A673 (cell line): ENCODE data around the gene C12orf50. TPM values are rescaled to one million over a fixed set of nuclear protein-coding genes. Genes with fewer than 3 reads are reported as not detected.
"Not testable (repeated sequence)": the region's sequence is repeated elsewhere in the genome, so short reads cannot be mapped to it uniquely, and the experiment has no call there.

ENCODE experiments used
- BruUV-seq: library from RNA; stranded (reverse); fragments of 400-500 nt; replicated peaks from 2 replicates; lab custom pipeline; 2021; lab: Mats Ljungman, UMichigan
- CTCF ChIA-PET: fragments of 300-600 bp; sonication (Branson Sonifier 250); formaldehyde crosslinking; loops from one replicate; lab custom pipeline; 2022; ENCODE audit warnings: antibody characterized with exemption; lab: Charles Lee
- POLR2A ChIA-PET: fragments of 300-600 bp; sonication (Branson Sonifier 250); formaldehyde crosslinking; loops from one replicate; lab custom pipeline; 2022; ENCODE audit warnings: antibody characterized with exemption; ENCODE audit not compliant: low non-redundant PET; lab: Charles Lee
- DNase-seq: peaks from one replicate; pipeline ENCODE4 v3.0.0-alpha.2; 2015; ENCODE audit warnings: low spot score
- H3K27ac ChIP-seq: fragments of 200-600 bp; sonication (generic); 2 replicates; pipeline ENCODE4 v1.5.1; 2016; ENCODE audit warnings: mixed run types, low read depth, mild to moderate bottlenecking, mixed read lengths, antibody characterized with exemption, low read length; ENCODE audit not compliant: poor library complexity, severe bottlenecking
- H3K27me3 ChIP-seq: fragments of 200-600 bp; sonication (generic); replicated peaks from 2 replicates; pipeline ENCODE4 v1.6.1; 2017; ENCODE audit warnings: mixed run types, low read depth, mild to moderate bottlenecking, mixed read lengths, antibody characterized with exemption, low read length; ENCODE audit not compliant: insufficient read depth, poor library complexity
- H3K36me3 ChIP-seq: fragments of 200-600 bp; sonication (generic); 2 replicates; pipeline ENCODE4 v1.6.1; 2016; ENCODE audit warnings: mixed run types, mild to moderate bottlenecking, mixed read lengths, antibody characterized with exemption, low read length; ENCODE audit not compliant: insufficient read depth, poor library complexity, severe bottlenecking
- H3K4me1 ChIP-seq: fragments of 200-600 bp; sonication (generic); 2 replicates; pipeline ENCODE4 v1.6.1; 2017; ENCODE audit warnings: mixed run types, mild to moderate bottlenecking, mixed read lengths, antibody characterized with exemption, low read length; ENCODE audit not compliant: insufficient read depth, poor library complexity, severe bottlenecking
- H3K4me3 ChIP-seq: fragments of 200-600 bp; sonication (generic); 2 replicates; pipeline ENCODE4 v1.5.1; 2016; ENCODE audit warnings: low read depth, mixed run types, mild to moderate bottlenecking, mixed read lengths, low read length; ENCODE audit not compliant: poor library complexity, severe bottlenecking
- H3K9me3 ChIP-seq: fragments of 200-600 bp; sonication (generic); 2 replicates; pipeline ENCODE4 v1.6.1; 2016; ENCODE audit warnings: mixed run types, low read depth, mild to moderate bottlenecking, mixed read lengths, antibody characterized with exemption, low read length; ENCODE audit not compliant: poor library complexity, severe bottlenecking
- CTCF ChIP-seq: fragments of 300-800, 200-600 bp; sonication (generic); conservative IDR thresholded peaks from 2 replicates; pipeline ENCODE4 v1.5.1; 2017; ENCODE audit warnings: low read depth, mild to moderate bottlenecking, antibody characterized with exemption, low read length, moderate library complexity, mixed read lengths
- EZH2 ChIP-seq: fragments of 200-600 bp; sonication (generic); IDR thresholded peaks from 2 replicates; pipeline ENCODE4 v1.6.1; 2017; ENCODE audit warnings: borderline replicate concordance, low read depth, mild to moderate bottlenecking, mixed read lengths, antibody characterized with exemption, low read length; ENCODE audit not compliant: poor library complexity, severe bottlenecking
- intact Hi-C: fragments of 100-400 bp; cut with micrococcal nuclease; formaldehyde crosslinking; loops from one replicate; pipeline ENCODE4 v1.10.0; 2022; ENCODE audit not compliant: unreplicated experiment
- total RNA-seq: library from RNA; stranded (reverse); gene quantifications from 2 replicates; pipeline ENCODE4 v1.2.3, GENCODE V29; 2021

Gene C12orf50
- total RNA-seq, 1 experiment from 2014 or later = 0.15 TPM

- no peaks in the 10 kb centered on the region for H3K36me3 ChIP-seq
- TF ChIP-seq EZH2 = no peak
- no peak for TF ChIP-seq CTCF
- POLR2A ChIA-PET = no interaction called here
- BruUV-seq = no TSS peak
- peak overlapping the region; percentile 85 for H3K4me3 ChIP-seq
- DNase-seq = no peak
- no peaks in the 10 kb centered on the region for H3K27me3 ChIP-seq
- CTCF ChIA-PET = interaction anchor here (0.6 kb wide), 1 partner anchor 959 kb away, joined by 4 read pairs; no protein-coding TSS in a partner anchor
- peaks cover 14% of the 10 kb centered on the region for H3K4me1 ChIP-seq
- H3K27ac ChIP-seq = no peak overlapping the region
- no peaks in the 10 kb centered on the region for H3K9me3 ChIP-seq
- intact Hi-C loops = no loop called here
These were observed 7.3 kb upstream of the C12orf50 start for GRCh38 chr12:88036353-88036965.

GRCh38 chr12:88035907-88036289 lies 6.7 kb upstream of the C12orf50 start:
- ChIA-PET POLR2A (no interaction called here), CTCF (no interaction called here)
- TF ChIP-seq CTCF (no peak), EZH2 (no peak)
- peak overlapping the region; percentile 80 for H3K27ac ChIP-seq
- TSS peak; percentile 37 for BruUV-seq
- peak overlapping the region; percentile 85 for H3K4me3 ChIP-seq
- peaks cover 14% of the 10 kb centered on the region for H3K4me1 ChIP-seq
- DNase-seq = no peak
- intact Hi-C loops = no loop called here
- H3K9me3 ChIP-seq = no peaks in the 10 kb centered on the region
- H3K27me3 ChIP-seq = no peaks in the 10 kb centered on the region
- no peaks in the 10 kb centered on the region for H3K36me3 ChIP-seq

GRCh38 chr12:88035271-88035906 lies 6.2 kb upstream of the C12orf50 start:
- TF ChIP-seq EZH2 = no peak
- TF ChIP-seq CTCF = no peak
- no peaks in the 10 kb centered on the region for H3K36me3 ChIP-seq
- peaks cover 14% of the 10 kb centered on the region for H3K4me1 ChIP-seq
- H3K4me3 ChIP-seq = peak overlapping the region; percentile 85
- H3K27me3 ChIP-seq = no peaks in the 10 kb centered on the region
- H3K27ac ChIP-seq = peak overlapping the region; percentile 80
- no peaks in the 10 kb centered on the region for H3K9me3 ChIP-seq
- ChIA-PET CTCF (no interaction called here), POLR2A (no interaction called here)
- intact Hi-C loops = no loop called here
- no TSS peak for BruUV-seq
- peak; percentile 95 for DNase-seq

GRCh38 chr12:88031161-88031560 lies 2.0 kb upstream of the C12orf50 start:
- DNase-seq, H3K4me3 ChIP-seq, H3K27ac ChIP-seq, H3K9me3 ChIP-seq, H3K27me3 ChIP-seq, H3K36me3 ChIP-seq, H3K4me1 ChIP-seq, CTCF ChIA-PET, POLR2A ChIA-PET, BruUV-seq, intact Hi-C loops: not testable (repeated sequence)
